Neural cell (in vitro differentiated cells): Measurements from ENCODE around the gene CCNL2. TPM values are rescaled to one million over a fixed set of nuclear protein-coding genes. Genes with fewer than 3 reads are reported as not detected.
"Not testable (repeated sequence)": the region's sequence is repeated elsewhere in the genome, so short reads cannot be mapped to it uniquely, and the experiment has no call there.

Experiments used
- H2AFZ ChIP-seq: fragments of 200-600, 300-800 bp; sonication (generic), shearing (Covaris generic); 2 replicates; pipeline ENCODE4 v1.6.0; 2014; ENCODE audit warnings: low read depth, mild to moderate bottlenecking, antibody characterized with exemption, low read length, moderate library complexity
- H3F3A ChIP-seq: fragments of 200-600 bp; shearing (Covaris generic); 2 replicates; pipeline ENCODE4 v1.6.1; 2016; ENCODE audit warnings: mild to moderate bottlenecking, moderate library complexity, mixed read lengths, antibody characterized with exemption, low read length; ENCODE audit not compliant: insufficient read depth, poor library complexity, severe bottlenecking
- H3K27ac ChIP-seq: fragments of 200-600, 300-800 bp; sonication (generic), shearing (Covaris generic); 2 replicates; pipeline ENCODE4 v1.5.1; 2014; ENCODE audit warnings: mild to moderate bottlenecking, low read length, moderate library complexity
- H3K27me3 ChIP-seq: fragments of 300-800, 200-600 bp; sonication (generic), shearing (Covaris generic); 2 replicates; pipeline ENCODE4 v1.6.0; 2014; ENCODE audit warnings: mild to moderate bottlenecking, low read depth, low read length, moderate library complexity; ENCODE audit not compliant: insufficient read depth
- H3K36me3 ChIP-seq: fragments of 300-800, 200-600 bp; sonication (generic), shearing (Covaris generic); 2 replicates; pipeline ENCODE4 v1.5.1; 2014; ENCODE audit warnings: mild to moderate bottlenecking, antibody characterized with exemption, low read length, moderate library complexity; ENCODE audit not compliant: insufficient read depth
- H3K4me2 ChIP-seq: fragments of 300-800, 200-600 bp; sonication (generic), shearing (Covaris generic); 2 replicates; pipeline ENCODE4 v1.6.0; 2014; ENCODE audit warnings: mild to moderate bottlenecking, low read length
- H3K4me3 ChIP-seq: fragments of 300-800, 200-600 bp; sonication (generic), shearing (Covaris generic); 2 replicates; pipeline ENCODE4 v1.5.1; 2014; ENCODE audit warnings: mild to moderate bottlenecking, low read length, moderate library complexity
- H3K79me2 ChIP-seq: fragments of 200-600 bp; shearing (Covaris generic); replicated peaks from 2 replicates; pipeline ENCODE4 v1.6.0; 2014; ENCODE audit warnings: mild to moderate bottlenecking, low read length, moderate library complexity; ENCODE audit not compliant: insufficient read depth
- H3K9ac ChIP-seq: fragments of 300-800, 200-600 bp; sonication (generic), shearing (Covaris generic); 2 replicates; pipeline ENCODE4 v1.6.1; 2016; ENCODE audit warnings: mild to moderate bottlenecking, low read length, mixed read lengths
- H3K9me2 ChIP-seq: fragments of 200-600 bp; shearing (Covaris generic); 2 replicates; pipeline ENCODE4 v1.6.1; 2016; ENCODE audit warnings: mild to moderate bottlenecking, low read length, mixed read lengths; ENCODE audit not compliant: insufficient read depth
- H3K9me3 ChIP-seq: fragments of 200-600, 300-800 bp; sonication (generic), shearing (Covaris generic); 2 replicates; pipeline ENCODE4 v1.6.1; 2016; ENCODE audit warnings: mild to moderate bottlenecking, mixed run types, low read length, moderate library complexity, mixed read lengths
- H4K20me1 ChIP-seq: fragments of 200-600 bp; shearing (Covaris generic); 2 replicates; pipeline ENCODE4 v1.6.1; 2016; ENCODE audit warnings: mild to moderate bottlenecking, mixed run types; ENCODE audit not compliant: insufficient read depth
- CTCF ChIP-seq: fragments of 450-650 bp; IDR thresholded peaks from 2 replicates; pipeline ENCODE4 v1.5.1; 2014; ENCODE audit warnings: antibody characterized with exemption, mild to moderate bottlenecking, moderate library complexity; ENCODE audit not compliant: poor library complexity, severe bottlenecking
- EP300 ChIP-seq: fragments of 450-650 bp; conservative IDR thresholded peaks from 2 replicates; pipeline ENCODE4 v1.6.1; 2014; ENCODE audit warnings: antibody characterized with exemption, mild to moderate bottlenecking, moderate library complexity; ENCODE audit not compliant: poor library complexity, severe bottlenecking
- EZH2 ChIP-seq: fragments of 200-600, 300-800 bp; shearing (Covaris generic), sonication (generic); IDR thresholded peaks from 2 replicates; pipeline ENCODE4 v1.6.1; 2014; ENCODE audit warnings: antibody characterized with exemption, low read length, borderline replicate concordance, mild to moderate bottlenecking; ENCODE audit not compliant: insufficient read depth, poor library complexity, severe bottlenecking
- MXI1 ChIP-seq: fragments of 450-650 bp; conservative IDR thresholded peaks from 2 replicates; pipeline ENCODE4 v1.6.1; 2014; ENCODE audit warnings: antibody characterized with exemption, mild to moderate bottlenecking; ENCODE audit not compliant: poor library complexity, severe bottlenecking
- POLR2AphosphoS5 ChIP-seq: IDR thresholded peaks from 2 replicates; pipeline ENCODE4 v1.6.1; 2012
- RAD21 ChIP-seq: fragments of 450-650 bp; conservative IDR thresholded peaks from 2 replicates; pipeline ENCODE4 v1.6.1; 2014; ENCODE audit warnings: antibody characterized with exemption, mild to moderate bottlenecking, moderate library complexity
- SMC3 ChIP-seq: fragments of 450-650 bp; conservative IDR thresholded peaks from 2 replicates; pipeline ENCODE4 v1.6.1; 2014; ENCODE audit warnings: antibody characterized with exemption, mild to moderate bottlenecking, moderate library complexity; ENCODE audit not compliant: poor library complexity
- TAF1 ChIP-seq: IDR thresholded peaks from 2 replicates; pipeline ENCODE4 v1.6.1; 2012; ENCODE audit warnings: low read depth
- polyA plus RNA-seq: library from polyadenylated mRNA; depleted of rRNA; stranded (reverse); fragments of >200 nt; gene quantifications from 2 replicates; pipeline ENCODE4 v1.2.3, GENCODE V29; 2014
- TF ChIP-seq, protein P1 (sequence below): IDR thresholded peaks from 2 replicates; pipeline ENCODE4 v1.6.1; 2012; ENCODE audit warnings: borderline replicate concordance

CCNL2 gene
- polyA plus RNA-seq, 1 donor from 2014 or later = 696 TPM

- TF ChIP-seq SMC3 (no peak), MXI1 (no peak), EZH2 (no peak), RAD21 (no peak), POLR2AphosphoS5 (no peak), TAF1 (no peak), CTCF (no peak), EP300 (no peak)
- TF ChIP-seq, protein P1, sequence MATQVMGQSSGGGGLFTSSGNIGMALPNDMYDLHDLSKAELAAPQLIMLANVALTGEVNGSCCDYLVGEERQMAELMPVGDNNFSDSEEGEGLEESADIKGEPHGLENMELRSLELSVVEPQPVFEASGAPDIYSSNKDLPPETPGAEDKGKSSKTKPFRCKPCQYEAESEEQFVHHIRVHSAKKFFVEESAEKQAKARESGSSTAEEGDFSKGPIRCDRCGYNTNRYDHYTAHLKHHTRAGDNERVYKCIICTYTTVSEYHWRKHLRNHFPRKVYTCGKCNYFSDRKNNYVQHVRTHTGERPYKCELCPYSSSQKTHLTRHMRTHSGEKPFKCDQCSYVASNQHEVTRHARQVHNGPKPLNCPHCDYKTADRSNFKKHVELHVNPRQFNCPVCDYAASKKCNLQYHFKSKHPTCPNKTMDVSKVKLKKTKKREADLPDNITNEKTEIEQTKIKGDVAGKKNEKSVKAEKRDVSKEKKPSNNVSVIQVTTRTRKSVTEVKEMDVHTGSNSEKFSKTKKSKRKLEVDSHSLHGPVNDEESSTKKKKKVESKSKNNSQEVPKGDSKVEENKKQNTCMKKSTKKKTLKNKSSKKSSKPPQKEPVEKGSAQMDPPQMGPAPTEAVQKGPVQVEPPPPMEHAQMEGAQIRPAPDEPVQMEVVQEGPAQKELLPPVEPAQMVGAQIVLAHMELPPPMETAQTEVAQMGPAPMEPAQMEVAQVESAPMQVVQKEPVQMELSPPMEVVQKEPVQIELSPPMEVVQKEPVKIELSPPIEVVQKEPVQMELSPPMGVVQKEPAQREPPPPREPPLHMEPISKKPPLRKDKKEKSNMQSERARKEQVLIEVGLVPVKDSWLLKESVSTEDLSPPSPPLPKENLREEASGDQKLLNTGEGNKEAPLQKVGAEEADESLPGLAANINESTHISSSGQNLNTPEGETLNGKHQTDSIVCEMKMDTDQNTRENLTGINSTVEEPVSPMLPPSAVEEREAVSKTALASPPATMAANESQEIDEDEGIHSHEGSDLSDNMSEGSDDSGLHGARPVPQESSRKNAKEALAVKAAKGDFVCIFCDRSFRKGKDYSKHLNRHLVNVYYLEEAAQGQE = no peak
- Histone ChIP-seq H3K4me3 (no peak overlapping the region), H3K79me2 (no peaks in the 10 kb centered on the region), H3F3A (no peaks in the 10 kb centered on the region), H3K9ac (no peak overlapping the region), H3K9me3 (no peaks in the 10 kb centered on the region), H3K9me2 (no peaks in the 10 kb centered on the region), H3K27ac (no peak overlapping the region), H3K36me3 (no peaks in the 10 kb centered on the region), H3K4me2 (no peak overlapping the region), H3K27me3 (no peaks in the 10 kb centered on the region), H4K20me1 (no peaks in the 10 kb centered on the region), H2AFZ (no peak overlapping the region)
Measured at GRCh38 chr1:1370771-1371300, 28.3 kb downstream of the CCNL2 start.

- not testable (repeated sequence) for H3K9me2 ChIP-seq, H3K4me3 ChIP-seq, H3K27me3 ChIP-seq, H3K27ac ChIP-seq, H3K79me2 ChIP-seq, H4K20me1 ChIP-seq, H3K36me3 ChIP-seq, H3F3A ChIP-seq, H3K4me2 ChIP-seq, H3K9ac ChIP-seq, H3K9me3 ChIP-seq, H2AFZ ChIP-seq
Measured at GRCh38 chr1:1370094-1370493, 29.0 kb downstream of the CCNL2 start.

- Histone ChIP-seq H2AFZ (no peak overlapping the region), H3K36me3 (no peaks in the 10 kb centered on the region), H3K79me2 (no peaks in the 10 kb centered on the region), H3K9me2 (no peaks in the 10 kb centered on the region), H3K9me3 (no peaks in the 10 kb centered on the region), H3K27me3 (no peaks in the 10 kb centered on the region), H3K27ac (no peak overlapping the region), H3K4me3 (no peak overlapping the region), H3K9ac (no peak overlapping the region), H4K20me1 (no peaks in the 10 kb centered on the region), H3K4me2 (no peak overlapping the region), H3F3A (no peaks in the 10 kb centered on the region)
- TF ChIP-seq POLR2AphosphoS5 (no peak), SMC3 (no peak), EZH2 (no peak), EP300 (no peak), TAF1 (no peak), MXI1 (no peak)
- TF ChIP-seq, protein P1 = no peak
Measured at GRCh38 chr1:1367315-1367714, 31.8 kb downstream of the CCNL2 start.
